Gastroesophageal sphincter (tissue), 4 donors: ENCODE data around the gene C19orf44. TPM values are rescaled to one million over a fixed set of nuclear protein-coding genes. Genes with fewer than 3 reads are reported as not detected.

ENCODE experiments used
- ATAC-seq: fragments of 150-250 bp; one replicate; pipeline ENCODE4 v1.9.1; 2016; ENCODE audit warnings: mild to moderate bottlenecking, moderate library complexity
- H3K27ac ChIP-seq, 4 donors: fragments of 200-600 bp; sonication (generic) in 3 of 4; 1 replicate in 3 of 4; 2 replicates in 1 of 4; pipeline ENCODE4 v1.5.1; 2016 to 2019
- H3K27me3 ChIP-seq: fragments of 200-600 bp; sonication (generic); one replicate; pipeline ENCODE4 v1.5.1; 2019
- H3K36me3 ChIP-seq, 2 donors: fragments of 200-600 bp; sonication (generic); one replicate each; pipeline ENCODE4 v1.5.1; 2019; ENCODE audit warnings: control low read depth in 1 of 2
- H3K4me1 ChIP-seq, 3 donors: fragments of 200-600 bp; sonication (generic); 1 replicate in 2 of 3; 2 replicates in 1 of 3; pipeline ENCODE4 v1.5.1; 2016 to 2019; ENCODE audit warnings: control low read depth in 2 of 3
- H3K4me3 ChIP-seq, 2 donors: fragments of 200-600 bp; sonication (generic); one replicate each; pipeline ENCODE4 v1.5.1; 2019; ENCODE audit warnings: mild to moderate bottlenecking in 1 of 2, moderate library complexity in 1 of 2
- H3K9me3 ChIP-seq, 3 donors: fragments of 200-600 bp; sonication (generic); one replicate each; pipeline ENCODE4 v1.5.1; 2017 to 2019; ENCODE audit warnings: control low read depth in 2 of 3
- EP300 ChIP-seq: sonication (generic); formaldehyde crosslinking; IDR thresholded peaks from one replicate; pipeline ENCODE4 v1.6.1; 2017; ENCODE audit warnings: antibody characterized with exemption, mild to moderate bottlenecking
- POLR2A ChIP-seq, 2 donors: fragments of 450-650 bp; IDR thresholded peaks; one replicate each; pipeline ENCODE4 v1.6.1; 2017; ENCODE audit warnings: antibody characterized with exemption in 2 of 2, mild to moderate bottlenecking in 2 of 2, moderate library complexity in 1 of 2
- POLR2AphosphoS5 ChIP-seq: sonication (generic); formaldehyde crosslinking; IDR thresholded peaks from one replicate; pipeline ENCODE4 v1.6.1; 2017; ENCODE audit warnings: antibody characterized with exemption
- WGBS, 2 donors: methylation state at CpG; one replicate each; pipeline ENCODE4 v1.1.5; 2018; ENCODE audit warnings: low coverage in 1 of 2; 5-methylcytosine and 5-hydroxymethylcytosine counted together
- total RNA-seq, 4 donors: library from RNA; depleted of rRNA; stranded (reverse); fragments of >200 nt; gene quantifications; one replicate each; pipeline ENCODE4 v1.1.0, GENCODE V29; 2016
- TF ChIP-seq, protein P1 (sequence below), 4 experiments: fragments of 200-600 bp in 2 of 4; fragments of 450-650 bp in 2 of 4; sonication (generic) in 1 of 4; IDR thresholded peaks; one replicate each; pipeline ENCODE4 v1.5.1; 2017 to 2019; ENCODE audit warnings: antibody characterized with exemption in 4 of 4, mild to moderate bottlenecking in 2 of 4, moderate library complexity in 2 of 4

Gene C19orf44
- total RNA-seq, 4 donors from 2014 or later = 8.1 to 12.3 (median 11.9) TPM

DNA sequence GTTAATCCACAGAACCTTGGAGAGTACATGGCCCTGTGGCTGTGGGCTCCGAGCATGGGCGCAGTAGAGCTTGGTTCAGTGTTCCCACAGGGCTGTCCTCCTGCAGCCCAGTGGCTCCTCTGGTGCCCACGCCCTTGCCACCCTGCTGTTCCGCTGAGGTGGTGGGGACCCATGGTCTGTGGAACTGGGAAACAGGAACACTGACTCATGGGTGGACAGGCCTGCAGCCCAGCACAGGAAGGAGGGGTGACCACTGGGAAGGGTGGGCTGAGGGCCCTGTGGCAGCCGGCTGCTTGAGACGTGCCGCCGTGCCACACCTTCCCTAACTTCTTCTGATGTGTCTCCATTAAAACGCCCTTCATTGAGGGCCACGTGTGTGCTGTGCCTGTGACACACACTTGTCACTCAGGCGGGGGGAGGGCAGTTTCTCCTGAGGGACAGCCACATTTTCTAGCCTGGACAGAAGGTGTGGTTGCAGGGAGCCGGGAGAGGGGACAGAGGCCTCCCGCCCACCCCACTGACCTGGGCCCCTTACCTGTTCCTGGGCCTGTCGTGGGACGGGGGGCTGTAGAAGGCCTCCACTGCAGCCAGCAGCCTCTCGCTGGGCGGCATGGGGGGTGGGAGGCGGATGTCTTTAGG lies 24.9 kb downstream of the C19orf44 start:
- Histone ChIP-seq H3K9me3 (no peaks in the 10 kb centered on the region), H3K27me3 (no peaks in the 10 kb centered on the region), H3K4me1 (no peaks in the 10 kb centered on the region), H3K36me3 (peaks cover 0 to 100% of the 10 kb centered on the region in 2 donors), H3K4me3 (no peak overlapping the region), H3K27ac (no peak overlapping the region)
- TF ChIP-seq, protein P1, sequence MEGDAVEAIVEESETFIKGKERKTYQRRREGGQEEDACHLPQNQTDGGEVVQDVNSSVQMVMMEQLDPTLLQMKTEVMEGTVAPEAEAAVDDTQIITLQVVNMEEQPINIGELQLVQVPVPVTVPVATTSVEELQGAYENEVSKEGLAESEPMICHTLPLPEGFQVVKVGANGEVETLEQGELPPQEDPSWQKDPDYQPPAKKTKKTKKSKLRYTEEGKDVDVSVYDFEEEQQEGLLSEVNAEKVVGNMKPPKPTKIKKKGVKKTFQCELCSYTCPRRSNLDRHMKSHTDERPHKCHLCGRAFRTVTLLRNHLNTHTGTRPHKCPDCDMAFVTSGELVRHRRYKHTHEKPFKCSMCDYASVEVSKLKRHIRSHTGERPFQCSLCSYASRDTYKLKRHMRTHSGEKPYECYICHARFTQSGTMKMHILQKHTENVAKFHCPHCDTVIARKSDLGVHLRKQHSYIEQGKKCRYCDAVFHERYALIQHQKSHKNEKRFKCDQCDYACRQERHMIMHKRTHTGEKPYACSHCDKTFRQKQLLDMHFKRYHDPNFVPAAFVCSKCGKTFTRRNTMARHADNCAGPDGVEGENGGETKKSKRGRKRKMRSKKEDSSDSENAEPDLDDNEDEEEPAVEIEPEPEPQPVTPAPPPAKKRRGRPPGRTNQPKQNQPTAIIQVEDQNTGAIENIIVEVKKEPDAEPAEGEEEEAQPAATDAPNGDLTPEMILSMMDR (IDR thresholded peaks at IDR 0.05) = no peak
- no peak for TF ChIP-seq EP300
- no peak for TF ChIP-seq POLR2A (IDR thresholded peaks at IDR 0.05)
- TF ChIP-seq POLR2AphosphoS5 = no peak
- WGBS, 2 donors = no CpG with 5 or more reads among the region's 18 CpGs
- no peak for ATAC-seq

DNA sequence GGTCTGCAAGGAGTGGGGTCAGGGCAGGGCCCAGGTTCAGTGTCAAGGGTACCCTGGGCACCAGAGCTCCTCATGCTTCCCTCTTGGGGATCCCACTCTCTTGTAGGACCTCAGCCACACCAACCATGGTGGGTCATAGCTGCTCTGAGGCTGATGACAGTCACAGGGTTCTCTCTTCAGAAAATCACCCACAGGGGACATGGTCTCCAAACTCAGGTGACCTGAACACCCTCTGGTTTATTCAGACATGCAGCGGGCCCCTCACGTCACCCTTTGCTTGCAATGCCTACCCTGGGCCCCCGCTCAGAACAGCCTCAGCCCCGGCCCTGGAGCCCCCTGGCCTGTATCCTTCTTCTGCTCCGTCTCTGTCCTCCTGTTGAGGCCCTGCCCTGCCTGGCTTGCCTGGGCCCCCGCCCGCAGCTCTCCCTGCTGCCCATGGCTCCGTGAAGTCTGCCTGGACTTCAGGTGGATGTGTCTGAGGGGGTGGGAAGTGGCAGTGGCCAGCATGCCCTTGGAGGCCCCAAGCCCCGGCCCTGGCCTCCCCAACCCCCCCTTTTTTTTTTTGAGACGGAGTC lies 25.6 kb downstream of the C19orf44 start:
- H3K27me3 ChIP-seq = no peaks in the 10 kb centered on the region
- peaks cover 0 to 100% of the 10 kb centered on the region in 2 donors for H3K36me3 ChIP-seq
- H3K27ac ChIP-seq = no peak overlapping the region
- WGBS, 2 donors = 92% methylated on average over 7 of the region's 10 CpGs; no CpG with 5 or more reads in 1 of the 2 donors
- ATAC-seq = no peak
- no peaks in the 10 kb centered on the region for H3K9me3 ChIP-seq
- TF ChIP-seq POLR2AphosphoS5 (no peak), EP300 (no peak), POLR2A (IDR thresholded peaks at IDR 0.05) (no peak)
- TF ChIP-seq, protein P1 (IDR thresholded peaks at IDR 0.05) = no peak
- H3K4me3 ChIP-seq = no peak overlapping the region
- no peaks in the 10 kb centered on the region for H3K4me1 ChIP-seq

DNA sequence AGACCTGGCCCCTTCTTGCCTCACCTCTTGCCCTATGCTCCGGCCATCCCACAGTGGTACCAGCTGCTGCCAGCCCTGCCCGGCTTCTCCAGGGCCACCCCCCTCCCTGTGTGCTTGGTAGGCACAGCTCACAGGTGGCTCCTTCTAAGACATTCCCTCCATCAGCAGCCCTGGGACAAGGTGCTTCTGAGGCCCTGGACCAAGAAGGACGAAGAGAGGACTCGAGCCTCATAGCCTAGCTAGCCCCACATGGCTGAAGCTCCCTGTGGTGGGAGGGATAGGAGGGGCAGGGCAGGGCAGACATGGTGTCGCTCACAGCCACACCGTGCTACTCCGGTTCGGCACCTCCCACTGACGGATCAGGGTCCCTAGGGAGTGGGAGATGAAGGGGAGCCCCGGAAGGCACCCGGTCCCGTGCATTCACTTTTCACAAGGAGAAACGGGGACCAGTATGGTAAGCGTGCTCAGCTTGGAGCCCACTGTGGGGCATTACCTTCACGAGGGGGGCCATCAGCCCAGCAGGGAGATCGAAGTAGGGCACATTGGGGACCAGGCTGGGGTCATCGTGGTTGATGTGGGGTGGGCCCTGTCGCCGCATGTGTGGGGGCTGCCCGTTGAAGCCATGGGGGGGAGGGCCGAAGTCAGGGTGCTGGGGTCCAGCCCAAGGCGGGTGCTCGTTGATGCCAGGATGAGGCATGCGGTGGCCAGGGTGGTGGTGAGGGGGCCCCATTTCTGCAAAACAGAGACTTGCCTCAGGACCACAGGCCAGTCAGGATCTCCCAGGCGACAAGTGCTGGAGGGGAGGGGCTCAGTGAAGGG lies 26.6 kb downstream of the C19orf44 start:
- no peaks in the 10 kb centered on the region for H3K9me3 ChIP-seq
- no peak overlapping the region for H3K4me3 ChIP-seq
- 92 to 100% methylated on average over 1 to 12 of the region's 25 CpGs for WGBS, 2 donors
- no peak for ATAC-seq
- H3K27me3 ChIP-seq = no peaks in the 10 kb centered on the region
- no peaks in the 10 kb centered on the region for H3K4me1 ChIP-seq
- peaks cover 0 to 100% of the 10 kb centered on the region in 2 donors for H3K36me3 ChIP-seq
- no peak for TF ChIP-seq EP300
- TF ChIP-seq POLR2AphosphoS5 = no peak
- TF ChIP-seq, protein P1 (IDR thresholded peaks at IDR 0.05) = no peak
- no peak for TF ChIP-seq POLR2A (IDR thresholded peaks at IDR 0.05)
- no peak overlapping the region for H3K27ac ChIP-seq

DNA sequence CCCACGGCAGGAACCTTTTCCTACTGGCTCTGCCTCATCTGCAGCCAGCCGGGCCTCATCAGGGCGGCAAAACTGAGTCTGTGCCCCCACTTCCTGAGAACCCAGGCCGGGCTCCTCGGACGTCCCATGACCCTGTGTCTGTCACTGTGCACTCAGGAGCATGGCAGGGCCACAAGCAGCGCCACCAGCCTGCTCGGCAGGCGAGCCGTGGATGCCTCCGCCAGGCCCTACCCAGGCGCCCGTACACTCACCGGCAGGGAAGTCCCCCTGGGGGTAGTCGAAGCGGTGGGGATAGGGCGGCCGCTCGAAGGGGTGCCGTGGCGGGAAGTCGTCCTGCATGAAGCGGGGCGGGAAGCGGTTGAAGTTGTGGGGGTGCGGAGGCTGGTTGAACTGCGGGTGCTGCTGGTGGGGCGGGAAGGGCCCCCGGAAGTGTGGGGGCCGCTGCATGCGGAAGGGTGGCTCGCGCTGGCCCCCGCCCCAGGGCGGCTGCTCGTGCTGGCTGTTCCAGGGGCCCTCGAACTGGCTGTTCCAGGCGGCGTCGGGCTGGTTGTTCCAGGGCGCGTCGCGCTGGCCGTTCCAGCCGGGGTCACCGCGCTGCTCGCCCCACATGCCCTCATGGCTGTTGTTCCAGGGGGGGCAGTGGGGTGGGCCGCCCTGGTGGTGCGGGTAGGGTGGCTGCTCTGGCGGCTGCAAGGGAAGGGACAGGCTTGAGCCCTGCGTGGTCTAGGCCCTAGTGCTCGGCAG lies 29.0 kb downstream of the C19orf44 start:
- Histone ChIP-seq H3K27me3 (no peaks in the 10 kb centered on the region), H3K36me3 (peaks cover 0 to 100% of the 10 kb centered on the region in 2 donors), H3K9me3 (no peaks in the 10 kb centered on the region), H3K27ac (no peak overlapping the region), H3K4me3 (no peak overlapping the region), H3K4me1 (no peaks in the 10 kb centered on the region)
- TF ChIP-seq, protein P1 (IDR thresholded peaks at IDR 0.05) = no peak
- no peak for TF ChIP-seq POLR2A (IDR thresholded peaks at IDR 0.05)
- no peak for TF ChIP-seq EP300
- no peak for TF ChIP-seq POLR2AphosphoS5
- WGBS, 2 donors = 80 to 83% methylated on average over 1 to 6 of the region's 54 CpGs
- ATAC-seq = no peak
